Thyroid gland (tissue), 4 donors: ENCODE data around the gene PLAC1. TPM values are rescaled to one million over a fixed set of nuclear protein-coding genes. Genes with fewer than 3 reads are reported as not detected.

Experiments
- DNase-seq, 2 donors: peaks; one replicate each; pipeline ENCODE4 v3.0.0-alpha.2; 2019
- H3K27ac ChIP-seq, 3 donors: fragments of 200-600 bp; sonication (generic); 1 replicate in 2 of 3; 2 replicates in 1 of 3; pipeline ENCODE4 v1.5.1; 2016 to 2019; ENCODE audit warnings: mild to moderate bottlenecking in 1 of 3, moderate library complexity in 1 of 3
- H3K27me3 ChIP-seq: fragments of 200-600 bp; sonication (generic); one replicate; pipeline ENCODE4 v1.5.1; 2019
- H3K36me3 ChIP-seq, 2 donors: fragments of 200-600 bp; sonication (generic); one replicate each; pipeline ENCODE4 v1.5.1; 2016 to 2019
- H3K4me1 ChIP-seq, 2 donors: fragments of 200-600 bp; sonication (generic); one replicate each; pipeline ENCODE4 v1.5.1; 2017 to 2019
- H3K4me3 ChIP-seq, 3 donors: fragments of 200-600 bp; sonication (generic); replicated peaks in 1 of 3; 1 replicate in 2 of 3; 2 replicates in 1 of 3; pipeline ENCODE4 v1.5.1; 2016; ENCODE audit warnings: mild to moderate bottlenecking in 1 of 3
- H3K9me3 ChIP-seq: fragments of 200-600 bp; sonication (generic); one replicate; pipeline ENCODE4 v1.5.1; 2017
- CTCF ChIP-seq, 6 experiments: fragments of 200-600 bp in 3 of 6; fragments of 450-650 bp in 3 of 6; sonication (generic) in 3 of 6; IDR thresholded peaks; one replicate each; pipeline ENCODE4 v1.5.1; 2016 to 2019; ENCODE audit warnings: antibody characterized with exemption in 6 of 6, mild to moderate bottlenecking in 2 of 6, inconsistent platforms in 1 of 6, moderate library complexity in 1 of 6
- POLR2A ChIP-seq, 2 donors: fragments of 450-650 bp; IDR thresholded peaks; one replicate each; pipeline ENCODE4 v1.6.1; 2017; ENCODE audit warnings: antibody characterized with exemption in 2 of 2, mild to moderate bottlenecking in 2 of 2, moderate library complexity in 1 of 2
- WGBS, 2 donors: methylation state at CpG; one replicate each; pipeline ENCODE4 v1.1.5; 2017; 5-methylcytosine and 5-hydroxymethylcytosine counted together
- intact Hi-C: fragments of 100-400 bp; cut with DNase I; formaldehyde crosslinking; loops from one replicate; pipeline ENCODE4 v1.15.1; 2023
- total RNA-seq, 4 donors: library from RNA; depleted of rRNA; stranded (reverse); fragments of >200 nt; gene quantifications; one replicate each; pipeline ENCODE4 v1.2.3, GENCODE V29; 2016

PLAC1 gene
- total RNA-seq, 4 donors from 2014 or later: not detected

DNA sequence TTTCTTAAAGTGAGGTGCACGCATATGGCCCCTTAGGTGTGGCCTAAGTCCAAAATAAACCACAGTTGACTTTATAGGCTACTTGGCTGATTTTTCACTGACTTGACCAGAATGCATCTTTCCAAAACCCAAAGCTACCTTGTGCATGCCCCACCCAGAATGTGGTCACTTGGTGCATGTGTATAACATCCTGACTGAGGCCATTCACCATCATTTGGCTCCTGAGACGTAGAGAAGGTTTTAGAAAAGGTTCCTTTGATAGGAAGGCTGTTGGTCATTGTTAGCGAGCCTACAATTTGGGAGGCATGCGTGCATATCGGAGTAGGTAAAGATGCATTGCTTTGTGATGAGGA is 84.6 kb downstream of the PLAC1 start:
- 74 to 79% methylated on average over 5 of the region's 5 CpGs for WGBS, 2 donors
- Histone ChIP-seq H3K9me3 (no peaks in the 10 kb centered on the region), H3K36me3 (no peaks in the 10 kb centered on the region), H3K4me3 (no peak overlapping the region), H3K27me3 (no peaks in the 10 kb centered on the region), H3K4me1 (no peaks in the 10 kb centered on the region), H3K27ac (no peak overlapping the region)
- intact Hi-C loops: no loop called here
- DNase-seq: no peak
- no peak for TF ChIP-seq CTCF (IDR thresholded peaks at IDR 0.05)
- TF ChIP-seq POLR2A (IDR thresholded peaks at IDR 0.05): no peak

- H3K4me1 ChIP-seq: no peaks in the 10 kb centered on the region
- H3K9me3 ChIP-seq: no peaks in the 10 kb centered on the region
- no peak overlapping the region for H3K4me3 ChIP-seq
- TF ChIP-seq CTCF (IDR thresholded peaks at IDR 0.05): no peak
- no peak for TF ChIP-seq POLR2A (IDR thresholded peaks at IDR 0.05)
- WGBS, 2 donors: 70 to 82% methylated on average over 5 of the region's 5 CpGs
- no peaks in the 10 kb centered on the region for H3K27me3 ChIP-seq
- no peaks in the 10 kb centered on the region for H3K36me3 ChIP-seq
- no peak overlapping the region for H3K27ac ChIP-seq
- intact Hi-C loops: no loop called here
- DNase-seq: no peak
These were observed 85.2 kb downstream of the PLAC1 start for GRCh38 chrX:134572816-134573682.

DNA sequence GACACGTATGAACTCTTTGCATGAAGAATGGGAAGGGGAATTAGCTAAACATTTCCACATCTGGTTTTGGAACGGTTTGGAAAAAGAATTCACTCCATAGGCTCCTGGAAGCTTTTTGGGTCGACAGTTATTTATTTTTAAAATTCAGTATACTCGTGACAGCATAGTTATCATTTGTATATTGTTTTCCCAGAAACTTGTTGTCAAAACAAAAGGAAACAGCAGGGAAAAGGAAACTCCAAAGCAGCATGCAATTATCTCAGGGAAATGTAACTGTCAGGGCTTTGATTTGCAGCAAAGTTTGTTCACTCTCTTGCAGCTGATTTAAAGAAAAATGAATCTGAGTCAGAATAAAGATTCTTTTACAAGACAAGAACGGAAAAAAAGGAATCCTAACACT is 86.5 kb downstream of the PLAC1 start:
- 50 to 57% methylated on average over 5 of the region's 5 CpGs for WGBS, 2 donors
- H3K27me3 ChIP-seq: no peaks in the 10 kb centered on the region
- DNase-seq: no peak
- no peaks in the 10 kb centered on the region for H3K9me3 ChIP-seq
- H3K36me3 ChIP-seq: no peaks in the 10 kb centered on the region
- H3K4me3 ChIP-seq: no peak overlapping the region
- intact Hi-C loops: no loop called here
- H3K27ac ChIP-seq: no peak overlapping the region
- no peaks in the 10 kb centered on the region for H3K4me1 ChIP-seq
- no peak for TF ChIP-seq CTCF (IDR thresholded peaks at IDR 0.05)
- no peak for TF ChIP-seq POLR2A (IDR thresholded peaks at IDR 0.05)

DNA sequence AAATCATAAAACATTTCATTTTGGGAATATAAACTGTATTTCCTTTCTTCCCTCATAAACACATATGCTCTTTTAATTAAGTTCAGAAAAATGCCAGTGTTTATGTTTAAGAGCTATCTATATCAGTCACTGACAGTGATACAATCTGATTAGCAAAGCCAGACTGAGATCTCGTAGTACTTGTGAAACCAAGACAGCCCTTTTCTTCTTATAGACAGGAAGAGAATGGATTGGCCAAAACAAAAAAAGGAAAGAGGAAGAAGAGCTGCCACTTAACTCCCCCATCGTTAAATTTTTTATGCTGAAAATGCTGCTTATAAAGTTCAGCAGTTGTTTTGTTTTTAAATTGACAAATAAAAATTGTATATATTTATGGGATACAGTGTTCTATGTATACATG is 87.4 kb downstream of the PLAC1 start:
- DNase-seq: no peak
- WGBS, 2 donors: 51 to 52% methylated on average over 2 of the region's 2 CpGs
- H3K27me3 ChIP-seq: no peaks in the 10 kb centered on the region
- no peak overlapping the region for H3K4me3 ChIP-seq
- H3K4me1 ChIP-seq: no peaks in the 10 kb centered on the region
- TF ChIP-seq POLR2A (IDR thresholded peaks at IDR 0.05) (no peak), CTCF (IDR thresholded peaks at IDR 0.05) (no peak)
- H3K36me3 ChIP-seq: no peaks in the 10 kb centered on the region
- no peak overlapping the region for H3K27ac ChIP-seq
- intact Hi-C loops: no loop called here
- H3K9me3 ChIP-seq: no peaks in the 10 kb centered on the region

GRCh38 chrX:134570509-134570846 is 87.8 kb downstream of the PLAC1 start:
- Histone ChIP-seq H3K36me3 (no peaks in the 10 kb centered on the region), H3K4me3 (no peak overlapping the region), H3K9me3 (no peaks in the 10 kb centered on the region), H3K4me1 (no peaks in the 10 kb centered on the region), H3K27ac (no peak overlapping the region), H3K27me3 (no peaks in the 10 kb centered on the region)
- no peak for TF ChIP-seq POLR2A (IDR thresholded peaks at IDR 0.05)
- TF ChIP-seq CTCF (IDR thresholded peaks at IDR 0.05): no peak
- intact Hi-C loops: no loop called here
- DNase-seq: no peak
- WGBS, 2 donors: 53 to 60% methylated on average over 3 of the region's 3 CpGs
